Measurements from ENCODE around the gene CHMP6.
"Not testable (repeated sequence)": the region's sequence is repeated elsewhere in the genome, so short reads cannot be mapped to it uniquely, and the experiment has no call there.

Gene CHMP6

GRCh38 chr17:81027591-81028505 is 36.2 kb downstream of the CHMP6 start:
- DNase-seq (ENCODE audit: low read depth): no peak
- TF ChIP-seq, protein P1, sequence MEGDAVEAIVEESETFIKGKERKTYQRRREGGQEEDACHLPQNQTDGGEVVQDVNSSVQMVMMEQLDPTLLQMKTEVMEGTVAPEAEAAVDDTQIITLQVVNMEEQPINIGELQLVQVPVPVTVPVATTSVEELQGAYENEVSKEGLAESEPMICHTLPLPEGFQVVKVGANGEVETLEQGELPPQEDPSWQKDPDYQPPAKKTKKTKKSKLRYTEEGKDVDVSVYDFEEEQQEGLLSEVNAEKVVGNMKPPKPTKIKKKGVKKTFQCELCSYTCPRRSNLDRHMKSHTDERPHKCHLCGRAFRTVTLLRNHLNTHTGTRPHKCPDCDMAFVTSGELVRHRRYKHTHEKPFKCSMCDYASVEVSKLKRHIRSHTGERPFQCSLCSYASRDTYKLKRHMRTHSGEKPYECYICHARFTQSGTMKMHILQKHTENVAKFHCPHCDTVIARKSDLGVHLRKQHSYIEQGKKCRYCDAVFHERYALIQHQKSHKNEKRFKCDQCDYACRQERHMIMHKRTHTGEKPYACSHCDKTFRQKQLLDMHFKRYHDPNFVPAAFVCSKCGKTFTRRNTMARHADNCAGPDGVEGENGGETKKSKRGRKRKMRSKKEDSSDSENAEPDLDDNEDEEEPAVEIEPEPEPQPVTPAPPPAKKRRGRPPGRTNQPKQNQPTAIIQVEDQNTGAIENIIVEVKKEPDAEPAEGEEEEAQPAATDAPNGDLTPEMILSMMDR (IDR thresholded peaks at IDR 0.05; ENCODE audit: control insufficient read depth, extremely low read depth, insufficient read depth): no peak
- no peak overlapping the region for H3K4me3 ChIP-seq (ENCODE audit: low read depth, low read length)

DNA sequence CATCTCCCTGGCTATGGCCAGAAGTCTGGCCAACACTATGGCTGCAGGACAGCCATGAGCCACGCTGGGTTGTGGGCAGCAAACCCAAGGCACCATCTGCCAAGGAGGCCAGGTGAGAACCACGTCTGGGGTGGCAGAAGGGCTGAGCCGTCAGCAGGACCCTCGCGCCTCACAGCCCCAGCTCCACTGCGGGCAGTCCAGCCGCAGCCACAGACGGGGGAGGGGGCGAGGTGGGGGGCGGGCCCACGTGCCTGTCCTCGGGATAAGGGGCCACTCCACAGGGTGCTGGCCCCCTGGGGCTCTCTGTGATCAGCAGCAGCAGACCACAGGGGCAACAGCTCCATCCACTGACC is 36.8 kb downstream of the CHMP6 start:
- TF ChIP-seq, protein P1 (IDR thresholded peaks at IDR 0.05; ENCODE audit: control insufficient read depth, extremely low read depth, insufficient read depth): no peak
- H3K4me3 ChIP-seq (ENCODE audit: low read depth, low read length): no peak overlapping the region
- no peak for DNase-seq (ENCODE audit: low read depth)

DNA sequence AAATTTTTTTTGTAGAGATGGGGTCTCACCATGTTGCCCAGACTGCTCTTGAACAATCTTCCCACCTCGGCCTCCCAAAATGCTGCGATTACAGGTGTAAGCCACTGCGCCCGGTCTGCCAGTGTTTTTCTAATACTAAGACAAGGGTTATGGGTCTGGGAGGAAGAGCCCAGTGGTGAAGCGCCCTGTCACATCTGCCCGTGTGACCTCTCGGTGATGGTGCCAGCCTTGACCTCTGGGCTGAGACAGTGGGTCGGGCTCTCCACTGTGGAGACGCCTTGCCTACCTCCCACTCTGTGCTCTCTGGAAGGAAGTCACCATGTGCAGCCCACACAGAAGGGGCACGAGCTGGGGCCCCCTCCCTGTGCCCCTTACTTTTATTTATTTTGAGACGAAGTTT is 38.2 kb downstream of the CHMP6 start:
- DNase-seq (ENCODE audit: low read depth): no peak
- H3K4me3 ChIP-seq (ENCODE audit: low read depth, low read length): no peak overlapping the region
- TF ChIP-seq, protein P1 (IDR thresholded peaks at IDR 0.05; ENCODE audit: control insufficient read depth, extremely low read depth, insufficient read depth): no peak

GRCh38 chr17:81030312-81030711 is 38.7 kb downstream of the CHMP6 start:
- not testable (repeated sequence) for DNase-seq (ENCODE audit: low read depth); H3K4me3 ChIP-seq (ENCODE audit: low read depth, low read length)

DNA sequence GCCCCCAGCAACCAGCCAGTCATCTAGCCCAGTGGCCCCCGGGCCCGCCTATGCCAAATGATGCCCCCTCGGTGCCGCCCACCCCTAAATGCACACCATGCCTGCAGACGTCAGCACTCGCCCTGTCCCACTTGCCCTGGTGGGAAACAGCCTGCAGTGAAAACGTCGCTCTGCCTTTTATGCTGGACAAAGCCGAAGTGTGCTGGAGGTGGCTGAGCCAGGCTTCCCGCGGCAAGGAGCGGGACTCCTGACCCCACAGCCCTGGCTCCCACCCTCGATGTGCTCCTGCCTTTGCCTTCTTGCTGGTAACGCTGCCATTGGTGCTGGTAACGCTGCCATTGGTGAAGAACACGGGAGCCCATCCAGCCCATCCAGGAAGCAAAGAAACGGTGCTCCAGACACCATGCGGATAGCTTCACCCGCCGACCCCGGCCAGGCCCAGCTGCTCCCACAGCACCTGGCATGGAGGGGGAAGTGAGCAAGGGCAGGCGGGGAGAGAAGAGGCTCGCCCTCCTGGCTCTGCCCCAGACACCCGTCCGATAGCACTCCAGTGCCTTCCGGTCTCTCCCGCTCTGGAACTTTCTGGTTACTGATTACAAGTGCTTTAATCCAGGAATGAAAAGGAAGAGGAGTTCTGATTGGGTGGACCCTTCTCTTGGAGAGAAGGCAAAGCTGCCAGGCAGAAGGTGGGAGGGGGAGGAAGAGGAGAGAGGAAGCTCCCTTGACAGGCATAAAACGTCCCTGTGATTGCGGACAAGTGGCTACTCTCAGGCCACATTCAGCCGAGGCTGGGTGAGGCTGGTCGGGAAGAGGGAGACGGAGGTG is 39.3 kb downstream of the CHMP6 start:
- TF ChIP-seq, protein P1 (IDR thresholded peaks at IDR 0.05; ENCODE audit: control insufficient read depth, extremely low read depth, insufficient read depth): no peak
- H3K4me3 ChIP-seq (ENCODE audit: low read depth, low read length): no peak overlapping the region
- DNase-seq (ENCODE audit: low read depth): no peak

DNA sequence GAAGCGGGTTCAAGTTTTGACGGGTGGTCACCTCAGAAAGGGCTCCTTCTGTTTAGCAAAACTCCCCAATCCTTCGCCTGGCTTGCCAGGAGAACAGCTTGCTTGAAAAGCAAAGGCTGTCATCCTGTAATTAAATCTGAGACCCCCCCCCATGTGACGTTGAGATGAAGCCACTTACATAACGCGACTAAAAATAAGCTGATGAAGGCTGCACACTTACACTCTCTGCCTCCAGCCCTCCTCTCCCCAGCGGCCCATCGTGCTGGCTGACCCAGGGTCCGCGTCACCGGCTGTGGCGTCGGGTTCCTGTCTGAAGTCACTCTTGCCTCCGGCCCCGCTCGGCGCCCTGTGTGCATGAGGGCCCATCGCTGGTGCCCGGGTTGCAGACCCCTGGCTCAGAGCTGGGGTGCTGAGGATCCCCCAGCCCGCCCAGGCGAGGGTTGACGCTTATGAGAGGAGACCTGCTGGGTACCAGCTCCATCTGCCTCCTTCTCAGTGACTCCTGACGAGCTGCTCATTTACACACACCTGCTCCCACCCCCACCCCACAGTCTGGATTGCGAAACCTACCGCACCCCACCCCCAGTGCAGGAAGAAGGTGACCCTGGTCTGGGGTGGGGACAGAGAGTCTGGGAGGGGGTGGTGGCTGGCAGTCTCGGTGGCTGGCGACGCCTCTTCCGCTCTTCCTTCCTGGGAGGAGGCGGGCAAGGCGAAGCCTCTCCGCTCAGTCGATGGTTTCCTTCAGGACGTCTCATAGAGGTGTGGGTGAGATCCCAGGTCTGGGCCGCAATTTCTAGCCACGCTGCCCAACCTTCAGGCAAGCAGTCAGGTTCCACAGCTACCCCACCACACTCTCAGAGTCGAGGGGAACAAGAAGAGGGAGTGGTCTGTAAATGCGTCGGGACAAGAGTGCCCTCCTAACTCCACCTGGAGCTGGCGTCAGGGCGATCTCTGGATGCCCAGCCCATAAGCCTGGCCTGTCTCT is 40.2 kb downstream of the CHMP6 start:
- no peak overlapping the region for H3K4me3 ChIP-seq (ENCODE audit: low read depth, low read length)
- TF ChIP-seq, protein P1 (IDR thresholded peaks at IDR 0.05; ENCODE audit: control insufficient read depth, extremely low read depth, insufficient read depth): no peak
- no peak for DNase-seq (ENCODE audit: low read depth)
